Measurements from ENCODE around the gene TFPT. TPM values are rescaled to one million over a fixed set of nuclear protein-coding genes. Genes with fewer than 3 reads are reported as not detected.

Gene TFPT
- total and polyA plus RNA-seq, 2 of the 13 experiments (the other 11 are each of a cell fraction or from before 2014, with no cell fraction given) = 8.4 to 10.7 TPM

DNA sequence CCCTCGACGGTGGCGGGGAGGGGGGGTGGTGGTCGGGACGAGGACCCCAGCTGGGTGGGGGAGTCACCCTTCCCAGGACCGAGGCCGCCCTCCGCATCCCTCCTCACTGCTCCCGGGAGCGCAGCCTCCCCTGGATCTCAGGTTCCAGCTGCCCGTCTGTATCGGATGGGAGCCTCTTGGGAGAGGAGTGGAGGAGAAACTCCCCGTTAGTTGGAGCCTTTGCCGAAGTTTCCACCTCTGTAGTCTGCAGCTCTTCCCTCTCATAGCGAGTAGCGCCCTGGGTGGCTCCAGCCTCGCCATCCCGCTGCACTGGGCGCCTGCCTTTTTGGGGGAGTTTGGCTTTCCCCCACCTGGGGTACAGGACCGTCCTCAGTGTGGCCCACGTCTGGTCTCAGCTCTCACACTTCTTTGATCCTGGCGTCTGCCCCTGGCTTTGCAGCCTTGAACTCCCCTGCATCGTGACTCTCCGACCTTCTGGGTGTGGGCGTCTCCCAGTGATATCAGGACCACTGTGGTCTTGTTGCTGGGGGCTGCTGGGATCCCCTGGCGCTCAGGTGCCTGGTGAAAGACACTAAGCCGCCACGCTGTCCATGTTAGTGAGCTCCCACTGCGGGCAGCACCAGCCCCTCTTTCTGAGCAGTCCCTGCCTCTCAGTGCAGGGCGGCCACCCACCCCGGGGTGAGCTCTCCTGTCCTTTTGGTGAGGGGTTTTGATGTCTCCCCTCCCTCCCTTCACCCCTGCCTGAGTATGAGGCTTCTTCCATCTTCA, 23.2 kb upstream of the TFPT start (continued):
- TF ChIP-seq, protein P1, sequence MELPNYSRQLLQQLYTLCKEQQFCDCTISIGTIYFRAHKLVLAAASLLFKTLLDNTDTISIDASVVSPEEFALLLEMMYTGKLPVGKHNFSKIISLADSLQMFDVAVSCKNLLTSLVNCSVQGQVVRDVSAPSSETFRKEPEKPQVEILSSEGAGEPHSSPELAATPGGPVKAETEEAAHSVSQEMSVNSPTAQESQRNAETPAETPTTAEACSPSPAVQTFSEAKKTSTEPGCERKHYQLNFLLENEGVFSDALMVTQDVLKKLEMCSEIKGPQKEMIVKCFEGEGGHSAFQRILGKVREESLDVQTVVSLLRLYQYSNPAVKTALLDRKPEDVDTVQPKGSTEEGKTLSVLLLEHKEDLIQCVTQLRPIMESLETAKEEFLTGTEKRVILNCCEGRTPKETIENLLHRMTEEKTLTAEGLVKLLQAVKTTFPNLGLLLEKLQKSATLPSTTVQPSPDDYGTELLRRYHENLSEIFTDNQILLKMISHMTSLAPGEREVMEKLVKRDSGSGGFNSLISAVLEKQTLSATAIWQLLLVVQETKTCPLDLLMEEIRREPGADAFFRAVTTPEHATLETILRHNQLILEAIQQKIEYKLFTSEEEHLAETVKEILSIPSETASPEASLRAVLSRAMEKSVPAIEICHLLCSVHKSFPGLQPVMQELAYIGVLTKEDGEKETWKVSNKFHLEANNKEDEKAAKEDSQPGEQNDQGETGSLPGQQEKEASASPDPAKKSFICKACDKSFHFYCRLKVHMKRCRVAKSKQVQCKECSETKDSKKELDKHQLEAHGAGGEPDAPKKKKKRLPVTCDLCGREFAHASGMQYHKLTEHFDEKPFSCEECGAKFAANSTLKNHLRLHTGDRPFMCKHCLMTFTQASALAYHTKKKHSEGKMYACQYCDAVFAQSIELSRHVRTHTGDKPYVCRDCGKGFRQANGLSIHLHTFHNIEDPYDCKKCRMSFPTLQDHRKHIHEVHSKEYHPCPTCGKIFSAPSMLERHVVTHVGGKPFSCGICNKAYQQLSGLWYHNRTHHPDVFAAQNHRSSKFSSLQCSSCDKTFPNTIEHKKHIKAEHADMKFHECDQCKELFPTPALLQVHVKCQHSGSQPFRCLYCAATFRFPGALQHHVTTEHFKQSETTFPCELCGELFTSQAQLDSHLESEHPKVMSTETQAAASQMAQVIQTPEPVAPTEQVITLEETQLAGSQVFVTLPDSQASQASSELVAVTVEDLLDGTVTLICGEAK (IDR thresholded peaks at IDR 0.05) = no peak
- TF ChIP-seq, protein P1 (CRISPR knock-in tag; IDR thresholded peaks at IDR 0.05) = 0 out of 2 replicates have a peak, but pooled peaks have one; percentile 50
- no peak for TF ChIP-seq ZNF468 (CRISPR knock-in tag; IDR thresholded peaks at IDR 0.05)
- no peak for TF ChIP-seq PCBP2 (optimal IDR thresholded peaks at IDR 0.05; ENCODE audit: low read depth, low read length, poor library complexity, severe bottlenecking)
- no peak for TF ChIP-seq ZNF274 (CRISPR knock-in tag; IDR thresholded peaks at IDR 0.05)
- no peak for TF ChIP-seq ZNF33A (CRISPR knock-in tag; IDR thresholded peaks at IDR 0.05; ENCODE audit: borderline replicate concordance)
- TF ChIP-seq, protein P2, sequence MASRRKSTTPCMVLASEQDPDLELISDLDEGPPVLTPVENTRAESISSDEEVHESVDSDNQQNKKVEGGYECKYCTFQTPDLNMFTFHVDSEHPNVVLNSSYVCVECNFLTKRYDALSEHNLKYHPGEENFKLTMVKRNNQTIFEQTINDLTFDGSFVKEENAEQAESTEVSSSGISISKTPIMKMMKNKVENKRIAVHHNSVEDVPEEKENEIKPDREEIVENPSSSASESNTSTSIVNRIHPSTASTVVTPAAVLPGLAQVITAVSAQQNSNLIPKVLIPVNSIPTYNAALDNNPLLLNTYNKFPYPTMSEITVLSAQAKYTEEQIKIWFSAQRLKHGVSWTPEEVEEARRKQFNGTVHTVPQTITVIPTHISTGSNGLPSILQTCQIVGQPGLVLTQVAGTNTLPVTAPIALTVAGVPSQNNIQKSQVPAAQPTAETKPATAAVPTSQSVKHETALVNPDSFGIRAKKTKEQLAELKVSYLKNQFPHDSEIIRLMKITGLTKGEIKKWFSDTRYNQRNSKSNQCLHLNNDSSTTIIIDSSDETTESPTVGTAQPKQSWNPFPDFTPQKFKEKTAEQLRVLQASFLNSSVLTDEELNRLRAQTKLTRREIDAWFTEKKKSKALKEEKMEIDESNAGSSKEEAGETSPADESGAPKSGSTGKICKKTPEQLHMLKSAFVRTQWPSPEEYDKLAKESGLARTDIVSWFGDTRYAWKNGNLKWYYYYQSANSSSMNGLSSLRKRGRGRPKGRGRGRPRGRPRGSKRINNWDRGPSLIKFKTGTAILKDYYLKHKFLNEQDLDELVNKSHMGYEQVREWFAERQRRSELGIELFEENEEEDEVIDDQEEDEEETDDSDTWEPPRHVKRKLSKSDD (CRISPR knock-in tag; IDR thresholded peaks at IDR 0.05; ENCODE audit: low read depth) = no peak
- TF ChIP-seq ZNF564 (CRISPR knock-in tag; IDR thresholded peaks at IDR 0.05) = no peak
- TF ChIP-seq NONO (IDR thresholded peaks at IDR 0.05) = no peak
- TF ChIP-seq NONO (CRISPR knock-in tag; conservative IDR thresholded peaks at IDR 0.05) = no peak
- TF ChIP-seq FIP1L1 (IDR thresholded peaks at IDR 0.05; ENCODE audit: borderline replicate concordance, insufficient read depth, low read depth, low read length) = no peak
- TF ChIP-seq, protein P3, sequence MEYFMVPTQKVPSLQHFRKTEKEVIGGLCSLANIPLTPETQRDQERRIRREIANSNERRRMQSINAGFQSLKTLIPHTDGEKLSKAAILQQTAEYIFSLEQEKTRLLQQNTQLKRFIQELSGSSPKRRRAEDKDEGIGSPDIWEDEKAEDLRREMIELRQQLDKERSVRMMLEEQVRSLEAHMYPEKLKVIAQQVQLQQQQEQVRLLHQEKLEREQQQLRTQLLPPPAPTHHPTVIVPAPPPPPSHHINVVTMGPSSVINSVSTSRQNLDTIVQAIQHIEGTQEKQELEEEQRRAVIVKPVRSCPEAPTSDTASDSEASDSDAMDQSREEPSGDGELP (IDR thresholded peaks at IDR 0.05; ENCODE audit: borderline replicate concordance, low read depth) = no peak
- no peak for TF ChIP-seq ZNF232 (CRISPR knock-in tag; IDR thresholded peaks at IDR 0.05; ENCODE audit: borderline replicate concordance)
- 0 out of 2 replicates have a peak, but pooled peaks have one; percentile 18 for TF ChIP-seq HDAC1 (CRISPR knock-in tag; IDR thresholded peaks at IDR 0.05)
- no peak for TF ChIP-seq FOXA3 (CRISPR knock-in tag; IDR thresholded peaks at IDR 0.05)
- no peak for TF ChIP-seq SRSF4 (IDR thresholded peaks at IDR 0.05; ENCODE audit: low read depth, low read length, poor library complexity, severe bottlenecking)
- no peak for TF ChIP-seq NFE2L2 (IDR thresholded peaks at IDR 0.05; ENCODE audit: low read length)
